H1 (cell line): ENCODE measurements around the gene SRI.

Source experiments
- CREB1 ChIP-seq: IDR thresholded peaks from 2 replicates; pipeline ENCODE4 v1.6.1; 2012; ENCODE audit warnings: inconsistent platforms
- CTCF ChIP-seq, 3 experiments: IDR thresholded peaks; 1 replicate in 2 of 3; 2 replicates in 1 of 3; pipeline versions ENCODE4 v1.5.1 to v1.6.1; 2011; ENCODE audit warnings: low read length in 3 of 3, mild to moderate bottlenecking in 3 of 3, inconsistent platforms in 2 of 3, low read depth in 1 of 3, moderate library complexity in 1 of 3; ENCODE audit not compliant: insufficient read depth in 1 of 3; ENCODE audit errors: control extremely low read depth in 1 of 3
- JUND ChIP-seq: IDR thresholded peaks from 2 replicates; pipeline ENCODE4 v1.6.1; 2011; ENCODE audit warnings: mild to moderate bottlenecking, improper control_type of control experiment, low read length
- PHF8 ChIP-seq: fragments of 200-600 bp; sonication (generic); conservative IDR thresholded peaks from 2 replicates; pipeline ENCODE4 v1.7.1; 2012; ENCODE audit warnings: low read depth, mild to moderate bottlenecking, inconsistent platforms, low read length, moderate library complexity
- POLR2A ChIP-seq, 2 experiments: IDR thresholded peaks; 1 replicate in 1 of 2; 2 replicates in 1 of 2; pipeline ENCODE4 v1.6.1; 2011; ENCODE audit warnings: low read depth in 2 of 2, low read length in 2 of 2, mild to moderate bottlenecking in 2 of 2; ENCODE audit errors: control extremely low read depth in 1 of 2
- SIN3A ChIP-seq, 2 experiments: IDR thresholded peaks in 1 of 2; conservative IDR thresholded peaks in 1 of 2; 2 replicates each; pipeline ENCODE4 v1.6.1; 2011 to 2012; ENCODE audit warnings: low read length in 2 of 2, improper control_type of control experiment in 1 of 2, low read depth in 1 of 2, mild to moderate bottlenecking in 1 of 2
- SP1 ChIP-seq: IDR thresholded peaks from 2 replicates; pipeline ENCODE4 v1.6.1; 2011; ENCODE audit warnings: low read depth, low read length
- SRF ChIP-seq: IDR thresholded peaks from 2 replicates; pipeline ENCODE4 v1.6.1; 2011; ENCODE audit warnings: mild to moderate bottlenecking, low read depth, low read length, moderate library complexity

GRCh38 chr7:88205179-88205578, 14.7 kb downstream of the SRI start:
- TF ChIP-seq POLR2A (IDR thresholded peaks at IDR 0.05; ENCODE audit: control extremely low read depth in 1 of 2, low read depth in 2 of 2, low read length in 2 of 2): no peak
- TF ChIP-seq CTCF (IDR thresholded peaks at IDR 0.05; ENCODE audit: control extremely low read depth in 1 of 3, insufficient read depth in 1 of 3, low read depth in 1 of 3, low read length in 3 of 3): no peak
- TF ChIP-seq SIN3A (conservative IDR thresholded peaks at IDR 0.05 in 1 of 2, IDR thresholded peaks at IDR 0.05 in 1 of 2; ENCODE audit: low read depth in 1 of 2, low read length in 2 of 2): no peak
- TF ChIP-seq CREB1: no peak
- TF ChIP-seq SRF: no peak
- no peak for TF ChIP-seq SP1
- TF ChIP-seq PHF8: no peak
- TF ChIP-seq JUND: no peak
